Activated B cell treated with CpG ODN at 0.5 μM for 24 hours (primary cell): Measurements from ENCODE around the gene TBC1D22A. TPM values are rescaled to one million over a fixed set of nuclear protein-coding genes. Genes with fewer than 3 reads are reported as not detected.

Source experiments
- ATAC-seq: fragments of 200-7000 bp; cut with Tn5 transposase; one replicate; pipeline ENCODE4 v1.10.0; 2021; ENCODE audit warnings: low read depth, mild to moderate bottlenecking, moderate library complexity
- CTCF ChIA-PET: fragments of 350-600 bp; sonication (Branson Sonifier 250); formaldehyde crosslinking; loops from one replicate; lab custom pipeline; 2021; ENCODE audit warnings: antibody characterized with exemption; lab: Charles Lee
- POLR2A ChIA-PET: fragments of 350-600 bp; sonication (Branson Sonifier 250); formaldehyde crosslinking; loops from one replicate; lab custom pipeline; 2021; ENCODE audit warnings: antibody characterized with exemption; lab: Charles Lee
- DNase-seq: peaks from one replicate; pipeline ENCODE4 v3.0.0; 2022
- H3K27ac Mint-ChIP-seq: one replicate; pipeline ENCODE4 v1.8.0; 2020; ENCODE audit warnings: mixed read lengths
- H3K27me3 Mint-ChIP-seq: one replicate; pipeline ENCODE4 v1.8.0; 2021; ENCODE audit warnings: mixed read lengths
- H3K36me3 Mint-ChIP-seq: one replicate; pipeline ENCODE4 v1.8.0; 2021; ENCODE audit warnings: low read depth, mixed read lengths
- H3K4me1 Mint-ChIP-seq: one replicate; pipeline ENCODE4 v1.8.0; 2021; ENCODE audit warnings: mixed read lengths
- H3K4me3 Mint-ChIP-seq: one replicate; pipeline ENCODE4 v1.8.0; 2020; ENCODE audit warnings: mild to moderate bottlenecking, mixed read lengths
- H3K9me3 Mint-ChIP-seq: one replicate; pipeline ENCODE4 v1.8.0; 2020; ENCODE audit warnings: mixed read lengths
- CTCF ChIP-seq: fragments of 200-600 bp; IDR thresholded peaks from one replicate; pipeline ENCODE4 v1.8.0; 2022; ENCODE audit warnings: antibody characterized with exemption, mild to moderate bottlenecking
- intact Hi-C: fragments of 100-400 bp; cut with micrococcal nuclease; formaldehyde crosslinking; loops from one replicate; pipeline ENCODE4 v1.15.1; 2024
- total RNA-seq: library from RNA; stranded (reverse); gene quantifications from 2 replicates; pipeline ENCODE4 v1.2.3, GENCODE V29; 2022

The TBC1D22A gene
- total RNA-seq, 1 donor from 2014 or later = 85.9 TPM

- no peak for ATAC-seq
- no peak for TF ChIP-seq CTCF
- Mint-ChIP-seq H3K27me3 (no peaks in the 10 kb centered on the region), H3K9me3 (no peaks in the 10 kb centered on the region), H3K4me3 (no peak overlapping the region), H3K27ac (no peak overlapping the region), H3K36me3 (no peaks in the 10 kb centered on the region), H3K4me1 (no peaks in the 10 kb centered on the region)
- ChIA-PET POLR2A (no interaction called here), CTCF (no interaction called here)
- intact Hi-C loops = no loop called here
- DNase-seq = peak; percentile 7
Observed at GRCh38 chr22:47190957-47191670, 428.7 kb downstream of the TBC1D22A start.

GRCh38 chr22:47191671-47192650, 429.5 kb downstream of the TBC1D22A start:
- no peak for ATAC-seq
- CTCF ChIA-PET = no interaction called here
- no peaks in the 10 kb centered on the region for H3K27me3 Mint-ChIP-seq
- POLR2A ChIA-PET = no interaction called here
- intact Hi-C loops = no loop called here
- H3K4me3 Mint-ChIP-seq = no peak overlapping the region
- no peaks in the 10 kb centered on the region for H3K36me3 Mint-ChIP-seq
- H3K27ac Mint-ChIP-seq = no peak overlapping the region
- no peaks in the 10 kb centered on the region for H3K9me3 Mint-ChIP-seq
- TF ChIP-seq CTCF = no peak
- DNase-seq = peak; percentile 11
- H3K4me1 Mint-ChIP-seq = no peaks in the 10 kb centered on the region

GRCh38 chr22:47192651-47193437, 430.4 kb downstream of the TBC1D22A start:
- no peaks in the 10 kb centered on the region for H3K36me3 Mint-ChIP-seq
- H3K4me3 Mint-ChIP-seq = no peak overlapping the region
- H3K27ac Mint-ChIP-seq = no peak overlapping the region
- no peak for TF ChIP-seq CTCF
- H3K4me1 Mint-ChIP-seq = no peaks in the 10 kb centered on the region
- DNase-seq = no peak
- intact Hi-C loops = no loop called here
- no peaks in the 10 kb centered on the region for H3K27me3 Mint-ChIP-seq
- CTCF ChIA-PET = no interaction called here
- POLR2A ChIA-PET = no interaction called here
- peak; percentile 75 for ATAC-seq
- H3K9me3 Mint-ChIP-seq = no peaks in the 10 kb centered on the region

- no peak overlapping the region for H3K27ac Mint-ChIP-seq
- no peaks in the 10 kb centered on the region for H3K4me1 Mint-ChIP-seq
- no peak for TF ChIP-seq CTCF
- intact Hi-C loops = no loop called here
- DNase-seq (no peak), ATAC-seq (no peak)
- H3K27me3 Mint-ChIP-seq = no peaks in the 10 kb centered on the region
- H3K4me3 Mint-ChIP-seq = no peak overlapping the region
- ChIA-PET CTCF (interaction anchor here (1.1 kb wide), 1 partner anchor 20 kb away, joined by 3 read pairs; no protein-coding TSS in a partner anchor), POLR2A (no interaction called here)
- no peaks in the 10 kb centered on the region for H3K36me3 Mint-ChIP-seq
- no peaks in the 10 kb centered on the region for H3K9me3 Mint-ChIP-seq
Observed at GRCh38 chr22:47193606-47194329, 431.3 kb downstream of the TBC1D22A start.
